Endothelial cell of umbilical vein (primary cell): ENCODE measurements around the gene MRAS.
A peak's percentile ranks its signal among the peaks of the same experiment; 100 is the strongest.

Source experiments
- EZH2 ChIP-seq: IDR thresholded peaks from 2 replicates; pipeline ENCODE4 v1.6.1; 2012; ENCODE audit warnings: borderline replicate concordance, low read depth, mild to moderate bottlenecking, moderate library complexity, low read length, inconsistent platforms; ENCODE audit not compliant: severe bottlenecking
- FOS ChIP-seq: IDR thresholded peaks from 2 replicates; pipeline ENCODE4 v1.6.1; 2011; ENCODE audit warnings: mild to moderate bottlenecking, low read length, moderate library complexity, borderline replicate concordance; ENCODE audit not compliant: insufficient read depth
- JUN ChIP-seq: IDR thresholded peaks from 2 replicates; pipeline ENCODE4 v1.6.1; 2011; ENCODE audit warnings: borderline replicate concordance, low read depth; ENCODE audit not compliant: insufficient read length, insufficient read depth
- MYC ChIP-seq: IDR thresholded peaks from one replicate; pipeline ENCODE4 v1.6.1; 2011; ENCODE audit warnings: mild to moderate bottlenecking, low read depth, low read length
- POLR2A ChIP-seq: IDR thresholded peaks from 2 replicates; pipeline ENCODE4 v1.6.1; 2012; ENCODE audit warnings: low read depth, mild to moderate bottlenecking, control low read depth, low read length
- POLR2AphosphoS5 ChIP-seq: IDR thresholded peaks from 2 replicates; pipeline ENCODE4 v1.6.1; 2012; ENCODE audit warnings: low read depth, mild to moderate bottlenecking, control low read depth, low read length, moderate library complexity; ENCODE audit not compliant: insufficient read depth
- TF ChIP-seq, protein P1 (sequence below), 2 donors: IDR thresholded peaks; 1 replicate in 1 of 2; 2 replicates in 1 of 2; pipeline ENCODE4 v1.5.1; 2011; ENCODE audit warnings: low read length in 2 of 2, mild to moderate bottlenecking in 2 of 2, moderate library complexity in 2 of 2, control low read depth in 1 of 2, inconsistent platforms in 1 of 2, low read depth in 1 of 2; ENCODE audit not compliant: insufficient read depth in 1 of 2; ENCODE audit errors: extremely low read depth in 1 of 2

DNA sequence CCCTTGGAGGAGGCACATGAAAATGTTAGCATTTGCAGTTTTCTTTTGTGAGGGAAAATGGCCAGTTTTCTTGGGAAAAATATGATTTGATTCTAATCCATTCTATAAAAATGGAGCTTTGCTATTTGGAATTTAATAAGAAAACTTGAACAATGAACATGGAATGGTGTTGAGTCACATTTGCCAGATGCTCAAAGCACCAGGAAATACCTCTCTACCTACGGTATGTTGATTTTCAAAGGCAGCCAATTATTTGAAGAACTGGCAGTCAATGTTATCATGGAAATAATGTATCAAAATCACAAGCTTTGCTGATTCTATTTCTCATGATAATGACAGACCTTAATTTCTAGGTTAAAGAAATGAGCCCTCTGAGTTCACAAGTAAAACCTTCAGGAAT is 33.6 kb upstream of the MRAS start:
- TF ChIP-seq, protein P1, sequence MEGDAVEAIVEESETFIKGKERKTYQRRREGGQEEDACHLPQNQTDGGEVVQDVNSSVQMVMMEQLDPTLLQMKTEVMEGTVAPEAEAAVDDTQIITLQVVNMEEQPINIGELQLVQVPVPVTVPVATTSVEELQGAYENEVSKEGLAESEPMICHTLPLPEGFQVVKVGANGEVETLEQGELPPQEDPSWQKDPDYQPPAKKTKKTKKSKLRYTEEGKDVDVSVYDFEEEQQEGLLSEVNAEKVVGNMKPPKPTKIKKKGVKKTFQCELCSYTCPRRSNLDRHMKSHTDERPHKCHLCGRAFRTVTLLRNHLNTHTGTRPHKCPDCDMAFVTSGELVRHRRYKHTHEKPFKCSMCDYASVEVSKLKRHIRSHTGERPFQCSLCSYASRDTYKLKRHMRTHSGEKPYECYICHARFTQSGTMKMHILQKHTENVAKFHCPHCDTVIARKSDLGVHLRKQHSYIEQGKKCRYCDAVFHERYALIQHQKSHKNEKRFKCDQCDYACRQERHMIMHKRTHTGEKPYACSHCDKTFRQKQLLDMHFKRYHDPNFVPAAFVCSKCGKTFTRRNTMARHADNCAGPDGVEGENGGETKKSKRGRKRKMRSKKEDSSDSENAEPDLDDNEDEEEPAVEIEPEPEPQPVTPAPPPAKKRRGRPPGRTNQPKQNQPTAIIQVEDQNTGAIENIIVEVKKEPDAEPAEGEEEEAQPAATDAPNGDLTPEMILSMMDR (IDR thresholded peaks at IDR 0.05; ENCODE audit: extremely low read depth in 1 of 2, insufficient read depth in 1 of 2, low read depth in 1 of 2, low read length in 2 of 2), result no peak
- TF ChIP-seq POLR2A (no peak), JUN (peak; percentile 53), POLR2AphosphoS5 (no peak), EZH2 (no peak), FOS (no peak), MYC (no peak)
